ENCODE data around the gene FOXD2. TPM values are rescaled to one million over a fixed set of nuclear protein-coding genes. Genes with fewer than 3 reads are reported as not detected.

The FOXD2 gene
- total and polyA plus RNA-seq, 2 donors (not counting 1 experiment from before 2014, with no cell fraction given): 0.24 to 0.37 TPM

DNA sequence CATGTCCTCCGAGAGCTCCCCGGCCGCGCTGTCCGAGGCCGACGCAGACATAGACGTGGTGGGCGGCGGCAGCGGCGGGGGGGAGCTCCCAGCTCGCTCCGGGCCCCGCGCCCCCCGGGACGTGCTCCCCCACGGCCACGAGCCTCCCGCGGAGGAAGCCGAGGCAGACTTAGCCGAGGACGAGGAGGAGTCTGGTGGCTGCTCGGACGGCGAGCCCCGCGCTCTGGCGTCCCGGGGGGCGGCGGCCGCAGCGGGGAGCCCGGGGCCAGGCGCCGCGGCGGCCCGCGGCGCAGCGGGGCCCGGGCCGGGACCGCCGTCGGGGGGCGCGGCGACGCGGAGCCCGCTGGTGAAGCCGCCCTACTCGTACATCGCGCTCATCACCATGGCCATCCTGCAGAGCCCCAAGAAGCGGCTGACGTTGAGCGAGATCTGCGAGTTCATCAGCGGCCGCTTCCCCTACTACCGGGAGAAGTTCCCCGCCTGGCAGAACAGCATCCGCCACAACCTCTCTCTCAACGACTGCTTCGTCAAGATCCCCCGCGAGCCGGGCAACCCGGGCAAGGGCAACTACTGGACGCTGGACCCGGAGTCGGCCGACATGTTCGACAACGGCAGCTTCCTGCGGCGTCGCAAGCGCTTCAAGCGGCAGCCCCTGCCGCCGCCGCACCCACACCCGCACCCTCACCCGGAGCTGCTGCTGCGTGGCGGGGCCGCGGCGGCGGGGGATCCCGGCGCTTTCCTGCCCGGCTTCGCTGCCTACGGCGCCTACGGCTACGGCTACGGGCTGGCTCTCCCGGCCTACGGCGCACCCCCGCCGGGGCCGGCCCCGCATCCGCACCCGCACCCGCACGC, 547 bp downstream of the FOXD2 start:
- no peaks in the 10 kb centered on the region for H3K79me2 ChIP-seq (ENCODE audit: control insufficient read depth, insufficient read depth, low read length)
- Mint-ChIP-seq H3K4me1 (peaks cover 32% of the 10 kb centered on the region), H3K9me3 (ENCODE audit: insufficient read depth) (no peaks in the 10 kb centered on the region), H3K27me3 (peaks cover 21% of the 10 kb centered on the region), H3K4me3 (peak overlapping the region; percentile 85), H3K27ac (peak overlapping the region; percentile 59)
- H3K4me3 ChIP-seq (ENCODE audit: control extremely low read depth in 1 of 5, extremely low read depth in 1 of 5, insufficient read depth in 1 of 5, low read depth in 2 of 5, low read length in 4 of 5): peak overlapping the region in 4 of 5 experiments; percentile 8 to 83 (median 75)
- ChIA-PET POLR2A (interaction anchor here (0.6 to 1.0 kb wide), 3 partner anchors 10 to 287 kb away, joined by 4 read pairs; no protein-coding TSS in a partner anchor), CTCF (interaction anchor here (1.0 to 3.0 kb wide), 11 partner anchors 9 to 289 kb away, joined by 3 to 24 read pairs (median 6); partner anchors contain the start of genes CMPK1 and STIL)
- H3K9me3 ChIP-seq (ENCODE audit: control extremely low read depth in 1 of 3, control insufficient read depth in 2 of 3, insufficient read depth in 1 of 3, low read length in 2 of 3): peaks cover 0 to 33% (median 1%) of the 10 kb centered on the region in 3 donors
- peak overlapping the region; percentile 94 for H2AFZ ChIP-seq (ENCODE audit: insufficient read depth, low read depth, low read length, poor library complexity, severe bottlenecking)
- WGBS (ENCODE audit: insufficient coverage): 4% methylated on average over 117 of the region's 117 CpGs
- DNase-seq (peak; percentile 66), ATAC-seq (ENCODE audit: low read depth) (no peak)
- intact Hi-C loops (cut with micrococcal nuclease): no loop called here
- peaks cover 4 to 78% (median 43%) of the 10 kb centered on the region in 4 experiments for H3K27me3 ChIP-seq (replicated peaks in 1 of 4; ENCODE audit: control extremely low read depth in 1 of 4, control insufficient read depth in 3 of 4, insufficient read depth in 4 of 4, low read length in 3 of 4)
- H3K4me2 ChIP-seq (replicated peaks; ENCODE audit: low read depth, low read length, poor library complexity, severe bottlenecking): peak overlapping the region; percentile 91
- peaks cover 16% of the 10 kb centered on the region for H4K20me1 ChIP-seq (ENCODE audit: control insufficient read depth, insufficient read depth, low read length, poor library complexity, severe bottlenecking)
- no peak overlapping the region for H3K27ac ChIP-seq (ENCODE audit: low read length in 2 of 2)
- TF ChIP-seq, protein P1, sequence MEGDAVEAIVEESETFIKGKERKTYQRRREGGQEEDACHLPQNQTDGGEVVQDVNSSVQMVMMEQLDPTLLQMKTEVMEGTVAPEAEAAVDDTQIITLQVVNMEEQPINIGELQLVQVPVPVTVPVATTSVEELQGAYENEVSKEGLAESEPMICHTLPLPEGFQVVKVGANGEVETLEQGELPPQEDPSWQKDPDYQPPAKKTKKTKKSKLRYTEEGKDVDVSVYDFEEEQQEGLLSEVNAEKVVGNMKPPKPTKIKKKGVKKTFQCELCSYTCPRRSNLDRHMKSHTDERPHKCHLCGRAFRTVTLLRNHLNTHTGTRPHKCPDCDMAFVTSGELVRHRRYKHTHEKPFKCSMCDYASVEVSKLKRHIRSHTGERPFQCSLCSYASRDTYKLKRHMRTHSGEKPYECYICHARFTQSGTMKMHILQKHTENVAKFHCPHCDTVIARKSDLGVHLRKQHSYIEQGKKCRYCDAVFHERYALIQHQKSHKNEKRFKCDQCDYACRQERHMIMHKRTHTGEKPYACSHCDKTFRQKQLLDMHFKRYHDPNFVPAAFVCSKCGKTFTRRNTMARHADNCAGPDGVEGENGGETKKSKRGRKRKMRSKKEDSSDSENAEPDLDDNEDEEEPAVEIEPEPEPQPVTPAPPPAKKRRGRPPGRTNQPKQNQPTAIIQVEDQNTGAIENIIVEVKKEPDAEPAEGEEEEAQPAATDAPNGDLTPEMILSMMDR (IDR thresholded peaks at IDR 0.05): no peak
- peak; percentile 96 for TF ChIP-seq EZH2 (IDR thresholded peaks at IDR 0.05; ENCODE audit: borderline replicate concordance, insufficient read depth, low read depth, low read length, poor library complexity, severe bottlenecking)
- peak overlapping the region; percentile 73 for H3K9ac ChIP-seq (ENCODE audit: low read length)
- H3K4me1 ChIP-seq (ENCODE audit: control insufficient read depth in 2 of 2, insufficient read depth in 2 of 2, low read length in 2 of 2): peaks cover 29 to 41% of the 10 kb centered on the region in 2 donors
- no peaks in the 10 kb centered on the region for H3K36me3 ChIP-seq (replicated peaks in 1 of 2; ENCODE audit: control extremely low read depth in 1 of 2, control insufficient read depth in 1 of 2, extremely low read depth in 1 of 2, insufficient read depth in 2 of 2, low read length in 1 of 2)
